Tibial nerve (tissue), 3 donors: ENCODE measurements around the gene MST1R.

Experiments
- POLR2A ChIP-seq, 2 donors: fragments of 450-650 bp; IDR thresholded peaks; one replicate each; pipeline ENCODE4 v1.6.1; 2017; ENCODE audit warnings: antibody characterized with exemption in 2 of 2, mild to moderate bottlenecking in 2 of 2, moderate library complexity in 2 of 2
- TF ChIP-seq, protein P1 (sequence below), 5 experiments: fragments of 200-600 bp in 3 of 5; fragments of 450-650 bp in 2 of 5; sonication (generic) in 3 of 5; IDR thresholded peaks; one replicate each; pipeline ENCODE4 v1.5.1; 2016 to 2019; ENCODE audit warnings: antibody characterized with exemption in 5 of 5, mild to moderate bottlenecking in 3 of 5, moderate library complexity in 2 of 5

DNA sequence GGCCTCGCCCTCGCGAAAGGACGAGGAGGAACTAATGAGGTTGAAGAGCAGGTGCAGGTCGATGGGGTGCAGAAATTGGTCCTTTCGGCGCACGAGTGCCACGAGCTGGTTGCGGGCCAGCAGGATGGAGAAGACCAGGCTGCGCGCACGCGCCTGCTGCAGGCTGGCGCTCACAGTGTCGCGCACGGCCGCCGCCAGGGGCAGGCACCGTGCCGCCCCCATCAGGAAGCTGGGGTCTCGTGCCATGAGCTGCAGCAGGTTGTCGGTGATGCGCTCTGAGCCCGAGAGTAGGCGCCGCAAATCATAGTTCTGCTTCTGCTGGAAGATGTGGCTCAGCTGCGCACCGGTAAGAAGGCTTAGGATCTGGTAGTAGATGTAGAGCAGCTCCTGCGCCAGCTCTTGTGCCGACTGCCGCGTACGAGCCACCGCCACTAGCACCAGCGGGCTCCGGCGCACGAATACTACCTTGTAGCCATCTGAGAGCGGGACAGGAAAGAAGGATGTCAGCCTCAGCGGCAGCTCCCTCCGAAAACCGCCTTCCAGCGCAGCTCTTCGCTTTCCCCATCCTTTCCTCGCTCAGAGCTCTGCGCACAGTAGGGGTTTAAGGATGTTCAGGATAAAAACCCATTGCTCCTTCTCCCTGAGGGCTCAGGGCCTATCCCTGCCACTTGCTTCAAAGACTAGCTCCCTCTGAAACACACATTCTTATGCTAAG lies 6.9 kb upstream of the MST1R start:
- TF ChIP-seq, protein P1, sequence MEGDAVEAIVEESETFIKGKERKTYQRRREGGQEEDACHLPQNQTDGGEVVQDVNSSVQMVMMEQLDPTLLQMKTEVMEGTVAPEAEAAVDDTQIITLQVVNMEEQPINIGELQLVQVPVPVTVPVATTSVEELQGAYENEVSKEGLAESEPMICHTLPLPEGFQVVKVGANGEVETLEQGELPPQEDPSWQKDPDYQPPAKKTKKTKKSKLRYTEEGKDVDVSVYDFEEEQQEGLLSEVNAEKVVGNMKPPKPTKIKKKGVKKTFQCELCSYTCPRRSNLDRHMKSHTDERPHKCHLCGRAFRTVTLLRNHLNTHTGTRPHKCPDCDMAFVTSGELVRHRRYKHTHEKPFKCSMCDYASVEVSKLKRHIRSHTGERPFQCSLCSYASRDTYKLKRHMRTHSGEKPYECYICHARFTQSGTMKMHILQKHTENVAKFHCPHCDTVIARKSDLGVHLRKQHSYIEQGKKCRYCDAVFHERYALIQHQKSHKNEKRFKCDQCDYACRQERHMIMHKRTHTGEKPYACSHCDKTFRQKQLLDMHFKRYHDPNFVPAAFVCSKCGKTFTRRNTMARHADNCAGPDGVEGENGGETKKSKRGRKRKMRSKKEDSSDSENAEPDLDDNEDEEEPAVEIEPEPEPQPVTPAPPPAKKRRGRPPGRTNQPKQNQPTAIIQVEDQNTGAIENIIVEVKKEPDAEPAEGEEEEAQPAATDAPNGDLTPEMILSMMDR (IDR thresholded peaks at IDR 0.05): no peak
- TF ChIP-seq POLR2A (IDR thresholded peaks at IDR 0.05): no peak
